Measurements from ENCODE around the gene CNPY3. TPM values are rescaled to one million over a fixed set of nuclear protein-coding genes. Genes with fewer than 3 reads are reported as not detected.
A peak's percentile ranks its signal among the peaks of the same experiment; 100 is the strongest.

CNPY3 gene
- total and polyA plus RNA-seq, 2 of the 13 experiments (the other 11 are each of a cell fraction or from before 2014, with no cell fraction given), result 42.3 to 60.2 TPM

GRCh38 chr6:42971746-42972327 is 42.6 kb downstream of the CNPY3 start:
- BruUV-seq (replicated peaks), result no TSS peak
- POLR2A ChIA-PET, result interaction anchor here (0.7 to 3.4 kb wide), 6 partner anchors 12 to 225 kb away, joined by 4 to 33 read pairs (median 8); partner anchors contain the start of genes CNPY3, CUL7 and PPP2R5D
- no peaks in the 10 kb centered on the region for H3K36me3 ChIP-seq (replicated peaks in 1 of 2; ENCODE audit: control insufficient read depth in 1 of 2, insufficient read depth in 2 of 2, low read length in 2 of 2)
- DNase-seq (ENCODE audit: low spot score) (no peak), ATAC-seq (no peak), FAIRE-seq (no peak)
- no peak overlapping the region for H2AFZ ChIP-seq (ENCODE audit: low read length)
- H4K20me1 ChIP-seq (ENCODE audit: insufficient read depth, low read length), result no peaks in the 10 kb centered on the region
- H3K27me3 ChIP-seq (ENCODE audit: control insufficient read depth in 1 of 2, insufficient read depth in 2 of 2, low read length in 2 of 2), result no peaks in the 10 kb centered on the region
- TF ChIP-seq, protein P1, sequence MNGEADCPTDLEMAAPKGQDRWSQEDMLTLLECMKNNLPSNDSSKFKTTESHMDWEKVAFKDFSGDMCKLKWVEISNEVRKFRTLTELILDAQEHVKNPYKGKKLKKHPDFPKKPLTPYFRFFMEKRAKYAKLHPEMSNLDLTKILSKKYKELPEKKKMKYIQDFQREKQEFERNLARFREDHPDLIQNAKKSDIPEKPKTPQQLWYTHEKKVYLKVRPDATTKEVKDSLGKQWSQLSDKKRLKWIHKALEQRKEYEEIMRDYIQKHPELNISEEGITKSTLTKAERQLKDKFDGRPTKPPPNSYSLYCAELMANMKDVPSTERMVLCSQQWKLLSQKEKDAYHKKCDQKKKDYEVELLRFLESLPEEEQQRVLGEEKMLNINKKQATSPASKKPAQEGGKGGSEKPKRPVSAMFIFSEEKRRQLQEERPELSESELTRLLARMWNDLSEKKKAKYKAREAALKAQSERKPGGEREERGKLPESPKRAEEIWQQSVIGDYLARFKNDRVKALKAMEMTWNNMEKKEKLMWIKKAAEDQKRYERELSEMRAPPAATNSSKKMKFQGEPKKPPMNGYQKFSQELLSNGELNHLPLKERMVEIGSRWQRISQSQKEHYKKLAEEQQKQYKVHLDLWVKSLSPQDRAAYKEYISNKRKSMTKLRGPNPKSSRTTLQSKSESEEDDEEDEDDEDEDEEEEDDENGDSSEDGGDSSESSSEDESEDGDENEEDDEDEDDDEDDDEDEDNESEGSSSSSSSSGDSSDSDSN (CRISPR knock-in tag; IDR thresholded peaks at IDR 0.05), result 0 out of 2 replicates have a peak, but pooled peaks have one; percentile 41
- TF ChIP-seq AGO1 (IDR thresholded peaks at IDR 0.05; ENCODE audit: low read depth, low read length, poor library complexity, severe bottlenecking), result no peak
- TF ChIP-seq HIVEP1 (CRISPR knock-in tag; IDR thresholded peaks at IDR 0.05), result no peak
- no peak for TF ChIP-seq FOXJ3 (CRISPR knock-in tag; IDR thresholded peaks at IDR 0.05; ENCODE audit: borderline replicate concordance)
- TF ChIP-seq, protein P2, sequence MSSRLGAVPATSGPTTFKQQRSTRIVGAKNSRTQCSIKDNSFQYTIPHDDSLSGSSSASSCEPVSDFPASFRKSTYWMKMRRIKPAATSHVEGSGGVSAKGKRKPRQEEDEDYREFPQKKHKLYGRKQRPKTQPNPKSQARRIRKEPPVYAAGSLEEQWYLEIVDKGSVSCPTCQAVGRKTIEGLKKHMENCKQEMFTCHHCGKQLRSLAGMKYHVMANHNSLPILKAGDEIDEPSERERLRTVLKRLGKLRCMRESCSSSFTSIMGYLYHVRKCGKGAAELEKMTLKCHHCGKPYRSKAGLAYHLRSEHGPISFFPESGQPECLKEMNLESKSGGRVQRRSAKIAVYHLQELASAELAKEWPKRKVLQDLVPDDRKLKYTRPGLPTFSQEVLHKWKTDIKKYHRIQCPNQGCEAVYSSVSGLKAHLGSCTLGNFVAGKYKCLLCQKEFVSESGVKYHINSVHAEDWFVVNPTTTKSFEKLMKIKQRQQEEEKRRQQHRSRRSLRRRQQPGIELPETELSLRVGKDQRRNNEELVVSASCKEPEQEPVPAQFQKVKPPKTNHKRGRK (CRISPR knock-in tag; IDR thresholded peaks at IDR 0.05), result no peak
- TF ChIP-seq FOXK2 (IDR thresholded peaks at IDR 0.05), result no peak
- 87% methylated on average over 3 of the region's 3 CpGs for WGBS (ENCODE audit: low lambda C conversion rate)
- no peaks in the 10 kb centered on the region for H3K79me2 ChIP-seq (ENCODE audit: insufficient read depth, low read length)
- H3K4me3 ChIP-seq (replicated peaks in 1 of 3; ENCODE audit: insufficient read depth in 1 of 3, low read depth in 2 of 3, low read length in 3 of 3), result no peak overlapping the region
- CTCF ChIA-PET (ENCODE audit: low intra/inter-chr PET ratio, low total read pairs), result no interaction called here
- H3K4me2 ChIP-seq (ENCODE audit: low read depth, low read length), result no peak overlapping the region
- no peak overlapping the region for H3K9ac ChIP-seq (ENCODE audit: insufficient read depth, low read depth, low read length)
- peak overlapping the region; percentile 30 for H3K27ac ChIP-seq (ENCODE audit: extremely low read length, insufficient read depth, low read length)
- in situ Hi-C loops (cut with HindIII; ENCODE audit: extremely low pct_ligation_motif_present, low pct_unique_long_range_greater_than_20kb) (no loop called here), intact Hi-C loops (cut with micrococcal nuclease; ENCODE audit: unreplicated experiment) (loop anchor here (2.0 kb wide), 1 partner anchor 43 kb away; the partner anchor contains the start of gene CNPY3)
- peaks cover 39% of the 10 kb centered on the region for H3K4me1 ChIP-seq (ENCODE audit: insufficient read depth, low read length)
- H3K9me3 ChIP-seq (ENCODE audit: low read length), result no peaks in the 10 kb centered on the region
